Measurements from ENCODE around the gene PPP1R3A. TPM values are rescaled to one million over a fixed set of nuclear protein-coding genes. Genes with fewer than 3 reads are reported as not detected.

The PPP1R3A gene
- total RNA-seq, 2 donors from 2014 or later, result not detected

DNA sequence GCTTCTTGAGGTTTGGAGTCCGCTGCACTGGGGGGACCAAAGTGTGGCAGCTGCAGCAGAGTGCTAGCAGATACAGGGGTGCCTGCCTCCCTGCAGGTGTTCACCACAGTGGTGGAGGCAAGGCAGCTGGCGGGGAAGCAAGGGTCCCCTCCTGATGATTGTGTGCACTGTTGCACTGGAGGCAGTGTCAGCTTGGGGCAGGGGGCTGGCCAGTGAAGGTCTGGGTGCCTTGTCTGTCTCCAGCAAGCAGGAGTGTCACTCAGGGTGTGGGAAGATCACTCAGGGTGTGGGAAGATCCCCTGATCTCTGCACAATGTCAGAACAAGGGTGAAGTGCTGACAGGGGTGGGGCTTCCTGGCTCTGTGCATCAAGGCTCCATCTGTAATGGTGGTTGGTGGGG is 36.3 kb upstream of the PPP1R3A start:
- no peaks in the 10 kb centered on the region for H3K27me3 Mint-ChIP-seq (ENCODE audit: insufficient read depth)

GRCh38 chr7:113953553-113953952 is 34.7 kb upstream of the PPP1R3A start:
- Mint-ChIP-seq H3K27ac (no peak overlapping the region), H3K36me3 (ENCODE audit: low read depth) (no peaks in the 10 kb centered on the region), H3K4me1 (no peaks in the 10 kb centered on the region), H3K4me3 (no peak overlapping the region), H3K9me3 (peaks cover 16% of the 10 kb centered on the region), H3K27me3 (ENCODE audit: insufficient read depth) (no peaks in the 10 kb centered on the region)
- no peak overlapping the region for H3K9ac ChIP-seq (ENCODE audit: extremely low read depth, low read length, poor library complexity, severe bottlenecking)
- H3K4me1 ChIP-seq (ENCODE audit: control insufficient read depth, insufficient read depth, low read length), result no peaks in the 10 kb centered on the region
- 94% methylated on average over 2 of the region's 2 CpGs; no CpG with 5 or more reads in 1 of the 2 experiments for WGBS, 2 experiments (ENCODE audit: insufficient coverage in 1 of 2, insufficient read length in 1 of 2)
- H3K36me3 ChIP-seq (ENCODE audit: control insufficient read depth, insufficient read depth, low read length), result no peaks in the 10 kb centered on the region
- H3K27ac ChIP-seq (ENCODE audit: low read depth, low read length), result no peak overlapping the region
- TF ChIP-seq, protein P1, sequence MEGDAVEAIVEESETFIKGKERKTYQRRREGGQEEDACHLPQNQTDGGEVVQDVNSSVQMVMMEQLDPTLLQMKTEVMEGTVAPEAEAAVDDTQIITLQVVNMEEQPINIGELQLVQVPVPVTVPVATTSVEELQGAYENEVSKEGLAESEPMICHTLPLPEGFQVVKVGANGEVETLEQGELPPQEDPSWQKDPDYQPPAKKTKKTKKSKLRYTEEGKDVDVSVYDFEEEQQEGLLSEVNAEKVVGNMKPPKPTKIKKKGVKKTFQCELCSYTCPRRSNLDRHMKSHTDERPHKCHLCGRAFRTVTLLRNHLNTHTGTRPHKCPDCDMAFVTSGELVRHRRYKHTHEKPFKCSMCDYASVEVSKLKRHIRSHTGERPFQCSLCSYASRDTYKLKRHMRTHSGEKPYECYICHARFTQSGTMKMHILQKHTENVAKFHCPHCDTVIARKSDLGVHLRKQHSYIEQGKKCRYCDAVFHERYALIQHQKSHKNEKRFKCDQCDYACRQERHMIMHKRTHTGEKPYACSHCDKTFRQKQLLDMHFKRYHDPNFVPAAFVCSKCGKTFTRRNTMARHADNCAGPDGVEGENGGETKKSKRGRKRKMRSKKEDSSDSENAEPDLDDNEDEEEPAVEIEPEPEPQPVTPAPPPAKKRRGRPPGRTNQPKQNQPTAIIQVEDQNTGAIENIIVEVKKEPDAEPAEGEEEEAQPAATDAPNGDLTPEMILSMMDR (conservative IDR thresholded peaks at IDR 0.05), result no peak
- H3K4me3 ChIP-seq (ENCODE audit: low read length), result no peak overlapping the region
- peaks cover 19% of the 10 kb centered on the region for H3K27me3 ChIP-seq (ENCODE audit: control insufficient read depth, insufficient read depth, low read length, poor library complexity, severe bottlenecking)
- DNase-seq, result no peak
- peaks cover 17% of the 10 kb centered on the region for H3K9me3 ChIP-seq (ENCODE audit: control insufficient read depth, low read length)

More for the DNA sequence above, 36.3 kb upstream of the PPP1R3A start:
- TF ChIP-seq, protein P1 (conservative IDR thresholded peaks at IDR 0.05), result no peak
- no peak overlapping the region for H3K4me3 ChIP-seq (ENCODE audit: low read length)
- H3K36me3 Mint-ChIP-seq (ENCODE audit: low read depth), result no peaks in the 10 kb centered on the region
- H3K9ac ChIP-seq (ENCODE audit: extremely low read depth, low read length, poor library complexity, severe bottlenecking), result no peak overlapping the region
- H3K27ac Mint-ChIP-seq, result no peak overlapping the region
- peaks cover 29% of the 10 kb centered on the region for H3K9me3 Mint-ChIP-seq
- WGBS, 2 experiments (ENCODE audit: insufficient coverage in 1 of 2, insufficient read length in 1 of 2), result 83 to 95% methylated on average over 1 to 2 of the region's 2 CpGs
- no peak overlapping the region for H3K4me3 Mint-ChIP-seq
- H3K4me1 ChIP-seq (ENCODE audit: control insufficient read depth, insufficient read depth, low read length), result no peaks in the 10 kb centered on the region
- DNase-seq, result no peak
- H3K27me3 ChIP-seq (ENCODE audit: control insufficient read depth, insufficient read depth, low read length, poor library complexity, severe bottlenecking), result peaks cover 7% of the 10 kb centered on the region
- no peak overlapping the region for H3K27ac ChIP-seq (ENCODE audit: low read depth, low read length)
- H3K4me1 Mint-ChIP-seq, result no peaks in the 10 kb centered on the region
- H3K36me3 ChIP-seq (ENCODE audit: control insufficient read depth, insufficient read depth, low read length), result no peaks in the 10 kb centered on the region
- H3K9me3 ChIP-seq (ENCODE audit: control insufficient read depth, low read length), result peaks cover 22% of the 10 kb centered on the region

DNA sequence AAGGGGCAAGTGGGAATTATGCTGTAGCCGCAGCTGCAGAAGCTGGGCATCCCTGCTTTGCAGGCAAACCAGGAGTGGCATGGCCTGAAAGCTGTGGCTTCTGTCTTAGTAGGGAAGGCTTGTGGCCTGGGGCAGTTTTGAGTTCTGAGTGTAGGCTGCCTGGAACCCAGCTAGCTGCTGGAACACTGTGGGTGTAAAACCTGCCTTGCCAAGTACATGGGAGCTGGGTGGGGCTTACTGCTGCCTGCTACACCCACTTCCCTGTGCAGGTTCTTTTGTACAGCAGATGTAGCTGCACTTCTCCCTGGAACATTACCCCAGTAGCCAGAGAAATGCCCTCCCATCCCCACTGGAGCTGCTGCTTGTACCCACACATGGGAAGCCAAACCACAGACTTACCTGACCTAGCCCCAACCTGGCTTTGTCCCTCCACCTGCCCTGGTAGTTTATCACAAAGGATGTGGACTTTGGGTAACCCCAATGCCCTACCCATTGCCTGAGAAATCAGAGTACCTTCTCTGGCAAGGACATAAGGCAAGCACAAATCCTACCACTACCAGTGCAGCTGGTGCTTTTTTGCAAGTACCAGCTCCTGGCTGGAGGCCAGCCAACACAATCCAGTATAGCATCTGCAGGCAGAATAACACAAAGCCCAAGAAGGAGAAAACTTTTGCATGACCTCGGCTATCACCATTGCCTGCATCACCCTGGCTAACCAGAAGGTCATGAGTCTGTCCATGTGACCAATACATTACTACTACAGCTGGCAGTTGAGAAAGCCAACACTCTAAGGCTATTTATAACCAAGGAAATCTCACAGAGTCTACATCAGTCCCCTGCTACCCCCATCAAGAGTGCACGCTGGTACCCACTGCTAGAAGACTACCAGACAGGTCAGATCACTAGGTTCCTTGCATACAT is 26.5 kb upstream of the PPP1R3A start:
- Histone ChIP-seq H3K9ac (ENCODE audit: extremely low read depth, low read length, poor library complexity, severe bottlenecking) (no peak overlapping the region), H3K4me3 (ENCODE audit: low read length) (no peak overlapping the region), H3K27ac (ENCODE audit: low read depth, low read length) (no peak overlapping the region), H3K9me3 (ENCODE audit: control insufficient read depth, low read length) (no peaks in the 10 kb centered on the region), H3K27me3 (ENCODE audit: control insufficient read depth, insufficient read depth, low read length, poor library complexity, severe bottlenecking) (peaks cover 12% of the 10 kb centered on the region), H3K36me3 (ENCODE audit: control insufficient read depth, insufficient read depth, low read length) (no peaks in the 10 kb centered on the region), H3K4me1 (ENCODE audit: control insufficient read depth, insufficient read depth, low read length) (no peaks in the 10 kb centered on the region)
- H3K27ac Mint-ChIP-seq, result no peak overlapping the region
- no peak for DNase-seq
- peaks cover 7% of the 10 kb centered on the region for H3K27me3 Mint-ChIP-seq (ENCODE audit: insufficient read depth)
- H3K4me3 Mint-ChIP-seq, result no peak overlapping the region
- TF ChIP-seq, protein P1 (conservative IDR thresholded peaks at IDR 0.05), result no peak
- 81 to 85% methylated on average over 3 of the region's 3 CpGs for WGBS, 2 experiments (ENCODE audit: insufficient coverage in 1 of 2, insufficient read length in 1 of 2)
- no peaks in the 10 kb centered on the region for H3K36me3 Mint-ChIP-seq (ENCODE audit: low read depth)
- no peaks in the 10 kb centered on the region for H3K4me1 Mint-ChIP-seq
- no peaks in the 10 kb centered on the region for H3K9me3 Mint-ChIP-seq
